Neural crest cell (in vitro differentiated cells): ENCODE data around the gene MYO1B. TPM values are rescaled to one million over a fixed set of nuclear protein-coding genes. Genes with fewer than 3 reads are reported as not detected.

Experiments used
- DNase-seq: peaks from one replicate; pipeline ENCODE4 v3.0.0; 2021; ENCODE audit warnings: low read depth, mixed read lengths, low spot score
- H3K27ac Mint-ChIP-seq: one replicate; pipeline ENCODE4 v1.8.0; 2021; ENCODE audit warnings: mild to moderate bottlenecking, mixed read lengths; ENCODE audit not compliant: unreplicated experiment
- H3K27me3 Mint-ChIP-seq: 2 replicates; pipeline ENCODE4 v1.8.0; 2021; ENCODE audit warnings: low read depth, mild to moderate bottlenecking, mixed read lengths
- H3K36me3 Mint-ChIP-seq: 2 replicates; pipeline ENCODE4 v1.8.0; 2021; ENCODE audit warnings: low read depth, mild to moderate bottlenecking, mixed read lengths
- H3K4me1 Mint-ChIP-seq: 2 replicates; pipeline ENCODE4 v1.8.0; 2021; ENCODE audit warnings: mixed read lengths
- H3K4me3 Mint-ChIP-seq: one replicate; pipeline ENCODE4 v1.8.0; 2021; ENCODE audit warnings: mild to moderate bottlenecking, mixed read lengths
- H3K9me3 Mint-ChIP-seq: 2 replicates; pipeline ENCODE4 v1.8.0; 2021; ENCODE audit warnings: mixed read lengths
- CTCF ChIP-seq: fragments of 200-600 bp; sonication (generic); conservative IDR thresholded peaks from 2 replicates; pipeline ENCODE4 v1.5.0; 2021; ENCODE audit warnings: antibody characterized with exemption, mild to moderate bottlenecking
- total RNA-seq: library from RNA; stranded (reverse); gene quantifications from 2 replicates; pipeline ENCODE4 v1.2.1, GENCODE V29; 2021

MYO1B gene
- total RNA-seq, 1 donor from 2014 or later = 116 TPM

- peaks cover 62% of the 10 kb centered on the region for H3K4me1 Mint-ChIP-seq
- H3K27ac Mint-ChIP-seq = peak overlapping the region; percentile 69
- H3K9me3 Mint-ChIP-seq = no peaks in the 10 kb centered on the region
- TF ChIP-seq CTCF = no peak
- DNase-seq = no peak
- peaks cover 3% of the 10 kb centered on the region for H3K36me3 Mint-ChIP-seq
- peak overlapping the region; percentile 48 for H3K4me3 Mint-ChIP-seq
- no peaks in the 10 kb centered on the region for H3K27me3 Mint-ChIP-seq
Observed at GRCh38 chr2:191255756-191256312, 10.6 kb downstream of the MYO1B start.

GRCh38 chr2:191257934-191258333 lies 12.7 kb downstream of the MYO1B start:
- H3K27me3 Mint-ChIP-seq = no peaks in the 10 kb centered on the region
- no peak overlapping the region for H3K4me3 Mint-ChIP-seq
- no peak overlapping the region for H3K27ac Mint-ChIP-seq
- H3K9me3 Mint-ChIP-seq = no peaks in the 10 kb centered on the region
- peaks cover 3% of the 10 kb centered on the region for H3K36me3 Mint-ChIP-seq
- no peak for TF ChIP-seq CTCF
- H3K4me1 Mint-ChIP-seq = peaks cover 46% of the 10 kb centered on the region
- no peak for DNase-seq

DNA sequence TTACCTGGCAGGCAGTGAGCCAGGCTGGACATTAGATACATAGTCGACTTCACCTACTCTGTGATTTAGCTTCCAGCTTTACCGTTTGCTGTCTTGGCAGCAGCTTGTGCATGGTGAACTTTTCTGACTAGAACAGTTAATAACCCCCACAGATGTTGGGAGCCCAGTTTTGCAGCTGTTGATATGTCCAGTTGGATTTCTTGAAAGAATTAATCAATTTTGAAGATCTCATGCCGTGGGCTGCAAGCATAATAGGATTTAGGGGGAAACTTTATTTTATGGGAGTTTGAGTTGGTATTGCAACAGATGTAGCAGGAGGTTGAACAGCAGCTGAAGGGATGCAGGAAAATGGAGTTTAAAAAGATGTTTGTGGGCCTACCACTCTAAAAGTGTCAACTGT lies 13.8 kb downstream of the MYO1B start:
- Mint-ChIP-seq H3K4me1 (peaks cover 43% of the 10 kb centered on the region), H3K27me3 (no peaks in the 10 kb centered on the region), H3K27ac (no peak overlapping the region), H3K9me3 (no peaks in the 10 kb centered on the region), H3K4me3 (no peak overlapping the region), H3K36me3 (peaks cover 3% of the 10 kb centered on the region)
- TF ChIP-seq CTCF = no peak
- DNase-seq = no peak

- Mint-ChIP-seq H3K36me3 (peaks cover 3% of the 10 kb centered on the region), H3K4me1 (peaks cover 49% of the 10 kb centered on the region), H3K27ac (no peak overlapping the region), H3K27me3 (no peaks in the 10 kb centered on the region), H3K9me3 (no peaks in the 10 kb centered on the region), H3K4me3 (no peak overlapping the region)
- no peak for DNase-seq
- TF ChIP-seq CTCF = no peak
Observed at GRCh38 chr2:191262436-191262835, 17.2 kb downstream of the MYO1B start.

DNA sequence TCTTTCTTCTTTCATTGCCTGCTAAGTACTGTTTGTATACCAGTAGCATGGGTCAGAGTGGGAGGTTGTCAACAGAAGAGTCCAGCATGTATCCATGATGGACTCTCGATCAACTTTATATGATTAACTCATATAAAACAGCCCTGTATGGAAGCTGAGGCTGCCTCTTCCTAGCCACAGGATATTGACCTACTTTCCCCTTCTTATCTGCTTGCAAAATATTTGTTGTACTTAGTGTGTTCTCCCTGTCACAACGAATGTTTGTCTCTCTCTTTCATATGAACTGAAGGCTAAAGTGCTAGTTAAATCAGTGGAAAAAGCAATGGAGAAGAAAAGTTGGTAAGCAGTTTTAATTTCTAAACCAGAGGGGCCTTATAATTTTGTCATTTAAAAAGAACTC lies 17.8 kb downstream of the MYO1B start:
- Mint-ChIP-seq H3K27ac (no peak overlapping the region), H3K27me3 (no peaks in the 10 kb centered on the region), H3K4me1 (peaks cover 53% of the 10 kb centered on the region), H3K4me3 (no peak overlapping the region), H3K36me3 (peaks cover 3% of the 10 kb centered on the region), H3K9me3 (no peaks in the 10 kb centered on the region)
- TF ChIP-seq CTCF = no peak
- no peak for DNase-seq
